Measurements from ENCODE around the gene ATG2A. TPM values are rescaled to one million over a fixed set of nuclear protein-coding genes. Genes with fewer than 3 reads are reported as not detected.

The ATG2A gene
- total and polyA plus RNA-seq, 2 donors (not counting 3 experiments of a cell fraction or from before 2014, with no cell fraction given) = 13.4 to 24.3 TPM

DNA sequence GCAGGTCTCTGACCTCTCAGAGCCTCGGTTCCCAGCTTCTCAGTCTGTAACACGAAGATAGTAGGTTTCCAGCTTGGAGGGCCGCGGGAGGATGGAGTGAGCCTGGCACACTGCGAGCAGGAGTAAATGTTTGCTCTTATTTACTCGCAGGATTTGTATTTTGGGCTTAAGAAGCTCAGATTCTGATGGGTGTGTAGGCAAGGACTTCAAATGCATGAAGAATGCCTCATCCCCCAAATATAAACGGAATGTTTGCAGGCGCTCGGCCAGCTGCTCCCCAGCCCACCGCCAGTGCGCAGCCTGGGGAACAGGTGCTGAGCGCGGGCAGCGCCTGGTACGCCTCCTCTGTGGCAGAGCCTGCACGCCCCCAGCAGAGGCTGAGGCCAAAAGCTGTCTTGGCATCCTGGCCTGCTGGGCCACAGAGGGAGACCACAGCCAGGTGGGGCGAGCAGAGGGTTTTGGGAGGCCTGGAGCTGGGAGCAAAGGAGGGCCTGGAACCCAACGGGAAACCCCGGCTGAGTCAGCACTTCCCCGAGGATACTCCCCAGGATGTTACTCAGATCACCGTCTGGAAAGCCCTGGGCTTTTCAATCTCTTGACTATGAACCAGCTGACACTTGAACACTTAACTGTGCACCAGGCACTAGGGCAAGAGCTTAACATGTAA is 48.0 kb downstream of the ATG2A start:
- FAIRE-seq (peak; percentile 98), DNase-seq (ENCODE audit: low read depth, low spot score) (peak; percentile 94)
- BruUV-seq (replicated peaks) = TSS peak; percentile 12
- intact Hi-C loops (cut with micrococcal nuclease) = loop anchor here (1.0 kb wide), 2 partner anchors 9 to 14 kb away; partner anchors contain the start of gene EHD1
- ChIA-PET CTCF (interaction anchor here (0.9 to 3.7 kb wide), 14 partner anchors 9 to 146 kb away, joined by 3 to 101 read pairs (median 6); partner anchors contain the start of genes BATF2, CDC42BPG, EHD1 and SF1), POLR2A (interaction anchor here (1.0 to 3.5 kb wide), 6 partner anchors 9 to 90 kb away, joined by 4 to 45 read pairs (median 6); partner anchors contain the start of genes EHD1 and SF1)
- peaks cover 75% of the 10 kb centered on the region for H3K79me2 ChIP-seq (ENCODE audit: control insufficient read depth, insufficient read depth, low read length)
- peak; percentile 98 for TF ChIP-seq POLR2AphosphoS5 (IDR thresholded peaks at IDR 0.05; ENCODE audit: insufficient read depth, low read depth, low read length)
- TF ChIP-seq MAX (IDR thresholded peaks at IDR 0.05; ENCODE audit: insufficient read depth, insufficient read length) = no peak
- TF ChIP-seq GATA2 (IDR thresholded peaks at IDR 0.05; ENCODE audit: insufficient read depth, insufficient read length, low read depth, low read length) = peak; percentile 43
- peak; percentile 44 for TF ChIP-seq POLR2A (IDR thresholded peaks at IDR 0.05; ENCODE audit: low read depth, low read length)
- TF ChIP-seq JUN (IDR thresholded peaks at IDR 0.05; ENCODE audit: borderline replicate concordance, insufficient read depth, insufficient read length, low read depth) = peak; percentile 89
- no peak for TF ChIP-seq EZH2 (IDR thresholded peaks at IDR 0.05; ENCODE audit: borderline replicate concordance, low read depth, low read length, severe bottlenecking)
- peak; percentile 93 for TF ChIP-seq FOS (IDR thresholded peaks at IDR 0.05; ENCODE audit: borderline replicate concordance, insufficient read depth, low read length)
- TF ChIP-seq, protein P1, sequence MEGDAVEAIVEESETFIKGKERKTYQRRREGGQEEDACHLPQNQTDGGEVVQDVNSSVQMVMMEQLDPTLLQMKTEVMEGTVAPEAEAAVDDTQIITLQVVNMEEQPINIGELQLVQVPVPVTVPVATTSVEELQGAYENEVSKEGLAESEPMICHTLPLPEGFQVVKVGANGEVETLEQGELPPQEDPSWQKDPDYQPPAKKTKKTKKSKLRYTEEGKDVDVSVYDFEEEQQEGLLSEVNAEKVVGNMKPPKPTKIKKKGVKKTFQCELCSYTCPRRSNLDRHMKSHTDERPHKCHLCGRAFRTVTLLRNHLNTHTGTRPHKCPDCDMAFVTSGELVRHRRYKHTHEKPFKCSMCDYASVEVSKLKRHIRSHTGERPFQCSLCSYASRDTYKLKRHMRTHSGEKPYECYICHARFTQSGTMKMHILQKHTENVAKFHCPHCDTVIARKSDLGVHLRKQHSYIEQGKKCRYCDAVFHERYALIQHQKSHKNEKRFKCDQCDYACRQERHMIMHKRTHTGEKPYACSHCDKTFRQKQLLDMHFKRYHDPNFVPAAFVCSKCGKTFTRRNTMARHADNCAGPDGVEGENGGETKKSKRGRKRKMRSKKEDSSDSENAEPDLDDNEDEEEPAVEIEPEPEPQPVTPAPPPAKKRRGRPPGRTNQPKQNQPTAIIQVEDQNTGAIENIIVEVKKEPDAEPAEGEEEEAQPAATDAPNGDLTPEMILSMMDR (IDR thresholded peaks at IDR 0.05; ENCODE audit: extremely low read depth in 1 of 2, insufficient read depth in 1 of 2, low read depth in 1 of 2, low read length in 2 of 2) = no peak
- TF ChIP-seq MYC (IDR thresholded peaks at IDR 0.05; ENCODE audit: low read depth, low read length) = no peak
- peaks cover 2 to 8% of the 10 kb centered on the region in 2 experiments for H3K36me3 ChIP-seq (ENCODE audit: control insufficient read depth in 2 of 2, extremely low read depth in 1 of 2, insufficient read depth in 2 of 2, low read length in 2 of 2)
- dilution Hi-C loops (cut with MboI; ENCODE audit: extremely low pct_ligation_motif_present, low sequenced_read_pairs) = no loop called here
- peak overlapping the region; percentile 83 for H3K9ac ChIP-seq (replicated peaks; ENCODE audit: extremely low read depth, insufficient read depth, low read length)
- peaks cover 57% of the 10 kb centered on the region for H3K4me1 ChIP-seq (ENCODE audit: control insufficient read depth, extremely low read depth, insufficient read depth, low read length)
- no peaks in the 10 kb centered on the region for H3K9me3 ChIP-seq (replicated peaks; ENCODE audit: control insufficient read depth, insufficient read depth, low read length)
- no peaks in the 10 kb centered on the region for H3K27me3 ChIP-seq (ENCODE audit: control insufficient read depth in 2 of 2, insufficient read depth in 2 of 2, low read length in 2 of 2)
- H3K4me2 ChIP-seq (ENCODE audit: insufficient read depth, low read length) = peak overlapping the region; percentile 45
- no peak overlapping the region for H3K4me3 ChIP-seq (replicated peaks in 1 of 3; ENCODE audit: insufficient read depth in 1 of 3, low read depth in 1 of 3, low read length in 3 of 3)
- H2AFZ ChIP-seq (ENCODE audit: low read depth, low read length) = no peak overlapping the region
- H3K27ac ChIP-seq (ENCODE audit: insufficient read depth, low read depth, low read length) = peak overlapping the region; percentile 98
- H4K20me1 ChIP-seq (replicated peaks; ENCODE audit: control insufficient read depth, extremely low read depth, insufficient read depth, low read length) = no peaks in the 10 kb centered on the region
- H3K9me1 ChIP-seq (replicated peaks; ENCODE audit: control insufficient read depth, extremely low read depth, insufficient read depth, low read length) = no peaks in the 10 kb centered on the region
